Endothelial cell of umbilical vein (primary cell): ENCODE results near the gene GRM7. TPM values are rescaled to one million over a fixed set of nuclear protein-coding genes. Genes with fewer than 3 reads are reported as not detected.

ENCODE experiments used
- BruUV-seq: library from RNA; stranded (reverse); fragments of 400-500 nt; replicated peaks from 2 replicates; lab custom pipeline; 2021; lab: Mats Ljungman, UMichigan
- CTCF ChIA-PET: fragments of 300-600, 350-600 bp; sonication (Branson Sonifier 250); formaldehyde crosslinking; loops from one replicate; lab custom pipeline; 2021; ENCODE audit warnings: antibody characterized with exemption, inconsistent platforms; lab: Charles Lee
- POLR2A ChIA-PET: fragments of 300-600, 350-600 bp; sonication (Branson Sonifier 250); formaldehyde crosslinking; loops from one replicate; lab custom pipeline; 2021; ENCODE audit warnings: antibody characterized with exemption, inconsistent platforms; lab: Charles Lee
- DNase-seq: peaks from one replicate; pipeline ENCODE4 v3.0.0-alpha.2; 2011; ENCODE audit warnings: low read depth, low spot score
- FAIRE-seq: peaks from 2 replicates; lab custom pipeline; 2011; peaks lifted over from hg19 to GRCh38; lab: Jason Lieb, UNC
- H2AFZ ChIP-seq: 2 replicates; pipeline ENCODE4 v1.6.0; 2012; ENCODE audit warnings: low read depth, low read length, control low read depth, inconsistent platforms
- H3K27ac ChIP-seq: 2 replicates; pipeline ENCODE4 v1.5.1; 2011; ENCODE audit warnings: low read depth, mild to moderate bottlenecking, control low read depth, low read length, moderate library complexity; ENCODE audit not compliant: insufficient read depth
- H3K27me3 ChIP-seq, 2 experiments: 2 replicates each; pipeline versions ENCODE4 v1.6.0 to v1.6.1; 2011; ENCODE audit warnings: low read length in 2 of 2, mixed read lengths in 1 of 2; ENCODE audit not compliant: control insufficient read depth in 2 of 2, insufficient read depth in 2 of 2
- H3K36me3 ChIP-seq, 2 experiments: 2 replicates in 1 of 2; 3 replicates in 1 of 2; pipeline ENCODE4 v1.5.1; 2011; ENCODE audit warnings: low read length in 2 of 2, mild to moderate bottlenecking in 1 of 2, moderate library complexity in 1 of 2; ENCODE audit not compliant: control insufficient read depth in 2 of 2, insufficient read depth in 2 of 2; ENCODE audit errors: extremely low read depth in 1 of 2
- H3K4me1 ChIP-seq: 3 replicates; pipeline ENCODE4 v1.5.1; 2011; ENCODE audit warnings: mild to moderate bottlenecking, low read length; ENCODE audit not compliant: control insufficient read depth, insufficient read depth; ENCODE audit errors: extremely low read depth
- H3K4me2 ChIP-seq: 2 replicates; pipeline ENCODE4 v1.6.1; 2011; ENCODE audit warnings: low read length, control low read depth, mixed read lengths; ENCODE audit not compliant: insufficient read depth
- H3K4me3 ChIP-seq, 3 experiments: fragments of 200-600 bp in 1 of 3; sonication (generic), shearing (Covaris generic) in 1 of 3; replicated peaks in 1 of 3; 2 replicates each; pipeline ENCODE4 v1.5.1; 2011 to 2016; ENCODE audit warnings: control low read depth in 3 of 3, low read length in 3 of 3, mild to moderate bottlenecking in 2 of 3, inconsistent platforms in 1 of 3, low read depth in 1 of 3, moderate library complexity in 1 of 3; ENCODE audit not compliant: insufficient read depth in 1 of 3
- H3K79me2 ChIP-seq: 2 replicates; pipeline ENCODE4 v1.6.0; 2012; ENCODE audit warnings: low read length, inconsistent platforms; ENCODE audit not compliant: control insufficient read depth, insufficient read depth
- H3K9ac ChIP-seq: replicated peaks from 2 replicates; pipeline ENCODE3; 2011; ENCODE audit warnings: low read length, control low read depth; ENCODE audit not compliant: insufficient read depth; ENCODE audit errors: extremely low read depth
- H3K9me1 ChIP-seq: replicated peaks from 3 replicates; pipeline ENCODE4 v1.6.0; 2011; ENCODE audit warnings: mild to moderate bottlenecking, low read length; ENCODE audit not compliant: control insufficient read depth, insufficient read depth; ENCODE audit errors: extremely low read depth
- H3K9me3 ChIP-seq: replicated peaks from 2 replicates; pipeline ENCODE4 v1.5.1; 2012; ENCODE audit warnings: low read length, inconsistent platforms; ENCODE audit not compliant: control insufficient read depth, insufficient read depth
- H4K20me1 ChIP-seq: replicated peaks from 2 replicates; pipeline ENCODE3; 2011; ENCODE audit warnings: mild to moderate bottlenecking, low read length; ENCODE audit not compliant: control insufficient read depth, insufficient read depth; ENCODE audit errors: extremely low read depth
- CTCF ChIP-seq, 2 donors: IDR thresholded peaks; 1 replicate in 1 of 2; 2 replicates in 1 of 2; pipeline ENCODE4 v1.5.1; 2011; ENCODE audit warnings: low read length in 2 of 2, mild to moderate bottlenecking in 2 of 2, moderate library complexity in 2 of 2, control low read depth in 1 of 2, inconsistent platforms in 1 of 2, low read depth in 1 of 2; ENCODE audit not compliant: insufficient read depth in 1 of 2; ENCODE audit errors: extremely low read depth in 1 of 2
- EZH2 ChIP-seq: IDR thresholded peaks from 2 replicates; pipeline ENCODE4 v1.6.1; 2012; ENCODE audit warnings: borderline replicate concordance, low read depth, mild to moderate bottlenecking, moderate library complexity, low read length, inconsistent platforms; ENCODE audit not compliant: severe bottlenecking
- FOS ChIP-seq: IDR thresholded peaks from 2 replicates; pipeline ENCODE4 v1.6.1; 2011; ENCODE audit warnings: mild to moderate bottlenecking, low read length, moderate library complexity, borderline replicate concordance; ENCODE audit not compliant: insufficient read depth
- GATA2 ChIP-seq: IDR thresholded peaks from 2 replicates; pipeline ENCODE4 v1.7.0; 2011; ENCODE audit warnings: low read depth, mild to moderate bottlenecking, moderate library complexity, mixed read lengths, low read length; ENCODE audit not compliant: insufficient read length, insufficient read depth
- JUN ChIP-seq: IDR thresholded peaks from 2 replicates; pipeline ENCODE4 v1.6.1; 2011; ENCODE audit warnings: borderline replicate concordance, low read depth; ENCODE audit not compliant: insufficient read length, insufficient read depth
- MAX ChIP-seq: IDR thresholded peaks from 2 replicates; pipeline ENCODE4 v1.6.1; 2011; ENCODE audit not compliant: insufficient read depth, insufficient read length
- MYC ChIP-seq: IDR thresholded peaks from one replicate; pipeline ENCODE4 v1.6.1; 2011; ENCODE audit warnings: mild to moderate bottlenecking, low read depth, low read length
- POLR2A ChIP-seq: IDR thresholded peaks from 2 replicates; pipeline ENCODE4 v1.6.1; 2012; ENCODE audit warnings: low read depth, mild to moderate bottlenecking, control low read depth, low read length
- POLR2AphosphoS5 ChIP-seq: IDR thresholded peaks from 2 replicates; pipeline ENCODE4 v1.6.1; 2012; ENCODE audit warnings: low read depth, mild to moderate bottlenecking, control low read depth, low read length, moderate library complexity; ENCODE audit not compliant: insufficient read depth
- dilution Hi-C: fragments of 300-500 bp; cut with MboI; formaldehyde crosslinking; loops from one replicate; pipeline ENCODE4 v1.15.0; 2019; ENCODE audit warnings: low sequenced_read_pairs; ENCODE audit not compliant: extremely low pct_ligation_motif_present
- intact Hi-C: fragments of 100-400 bp; cut with micrococcal nuclease; formaldehyde crosslinking; loops from one replicate; pipeline ENCODE4 v1.10.0; 2022
- polyA plus RNA-seq, 4 experiments: library from polyadenylated mRNA; depleted of rRNA in 3 of 4; stranded (reverse) in 3 of 4; unstranded in 1 of 4; fragments of >200 nt; gene quantifications; 2 replicates each; pipeline versions ENCODE4 v1.2.1 to v1.2.3, GENCODE V29; 2011 to 2012; ENCODE audit warnings: missing spikeins in 1 of 4
- total RNA-seq: library from RNA; stranded (reverse); gene quantifications from 2 replicates; pipeline ENCODE4 v1.2.3, GENCODE V29; 2021

GRM7 gene
- total and polyA plus RNA-seq, 2 donors (not counting 3 experiments of a cell fraction or from before 2014, with no cell fraction given) = 0.12 TPM; not detected in 1

DNA sequence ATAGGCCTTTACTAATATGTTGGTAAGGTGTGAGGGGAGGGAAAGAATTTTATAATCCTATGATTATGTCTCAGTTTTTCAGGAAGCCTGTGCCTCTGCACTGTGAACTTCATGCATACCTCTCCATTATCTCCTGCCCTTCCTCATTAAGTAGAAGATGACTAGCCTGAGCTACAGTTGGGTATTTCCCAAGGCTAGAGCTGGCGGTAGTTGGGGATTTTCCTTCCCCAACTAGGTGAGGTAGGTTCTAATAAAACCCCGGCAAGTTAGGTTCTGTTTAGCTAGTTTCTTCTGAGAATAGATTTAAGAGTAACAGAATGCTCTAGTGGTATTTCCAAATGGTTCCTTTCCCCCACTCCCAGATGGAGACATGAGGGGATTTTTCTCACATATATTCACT lies 414.5 kb downstream of the GRM7 start:
- FAIRE-seq (no peak), DNase-seq (no peak)
- Histone ChIP-seq H3K9ac (no peak overlapping the region), H3K4me2 (no peak overlapping the region), H3K9me3 (no peaks in the 10 kb centered on the region), H3K4me3 (no peak overlapping the region), H2AFZ (no peak overlapping the region), H3K9me1 (no peaks in the 10 kb centered on the region), H3K4me1 (peaks cover 13% of the 10 kb centered on the region), H3K27me3 (no peaks in the 10 kb centered on the region), H3K79me2 (no peaks in the 10 kb centered on the region), H3K36me3 (no peaks in the 10 kb centered on the region), H4K20me1 (no peaks in the 10 kb centered on the region), H3K27ac (no peak overlapping the region)
- ChIA-PET POLR2A (no interaction called here), CTCF (interaction anchor here (1.4 kb wide), 1 partner anchor 525 kb away, joined by 3 read pairs; no protein-coding TSS in a partner anchor)
- dilution Hi-C loops = no loop called here
- BruUV-seq = no TSS peak
- TF ChIP-seq EZH2 (no peak), JUN (no peak), POLR2AphosphoS5 (no peak), FOS (no peak), MYC (no peak), CTCF (IDR thresholded peaks at IDR 0.05; ENCODE audit: extremely low read depth in 1 of 2, insufficient read depth in 1 of 2, low read depth in 1 of 2, low read length in 2 of 2) (no peak), MAX (no peak), GATA2 (no peak), POLR2A (no peak)
- intact Hi-C loops = no loop called here
